HL-60 (cell line): ENCODE data around the gene LRMDA.

ENCODE experiments used
- DNase-seq, 2 experiments: peaks; one replicate each; pipeline ENCODE4 v3.0.0-alpha.2; 2010 to 2020; ENCODE audit warnings: low read depth in 1 of 2, low spot score in 1 of 2
- H3K27ac ChIP-seq: fragments of 250-450 bp; sonication (Bioruptor Pico); replicated peaks from 2 replicates; pipeline ENCODE4 v1.5.1; 2020; ENCODE audit warnings: mild to moderate bottlenecking, moderate library complexity
- H3K27me3 ChIP-seq: fragments of 250-450 bp; sonication (Bioruptor Pico); 2 replicates; pipeline ENCODE4 v1.5.1; 2021; ENCODE audit warnings: mild to moderate bottlenecking, moderate library complexity; ENCODE audit not compliant: insufficient read depth, poor library complexity, severe bottlenecking
- H3K4me3 ChIP-seq: replicated peaks from 2 replicates; pipeline ENCODE4 v1.5.1; 2011; ENCODE audit warnings: mild to moderate bottlenecking, control low read depth, low read length; ENCODE audit not compliant: insufficient read depth
- GABPA ChIP-seq: IDR thresholded peaks from 2 replicates; pipeline ENCODE4 v1.6.1; 2012; ENCODE audit warnings: low read depth
- POLR2AphosphoS5 ChIP-seq: IDR thresholded peaks from 2 replicates; pipeline ENCODE4 v1.6.1; 2012; ENCODE audit warnings: low read depth
- SPI1 ChIP-seq: IDR thresholded peaks from 2 replicates; pipeline ENCODE4 v1.6.1; 2012; ENCODE audit warnings: low read depth, mild to moderate bottlenecking, borderline replicate concordance
- TF ChIP-seq, protein P1 (sequence below): IDR thresholded peaks from one replicate; pipeline ENCODE4 v1.5.1; 2011; ENCODE audit warnings: low read length, control low read depth, inconsistent platforms; ENCODE audit not compliant: insufficient read depth
- TF ChIP-seq, protein P2 (sequence below): IDR thresholded peaks from 2 replicates; pipeline ENCODE4 v1.6.1; 2012; ENCODE audit warnings: low read depth; ENCODE audit not compliant: insufficient replicate concordance

The LRMDA gene

DNA sequence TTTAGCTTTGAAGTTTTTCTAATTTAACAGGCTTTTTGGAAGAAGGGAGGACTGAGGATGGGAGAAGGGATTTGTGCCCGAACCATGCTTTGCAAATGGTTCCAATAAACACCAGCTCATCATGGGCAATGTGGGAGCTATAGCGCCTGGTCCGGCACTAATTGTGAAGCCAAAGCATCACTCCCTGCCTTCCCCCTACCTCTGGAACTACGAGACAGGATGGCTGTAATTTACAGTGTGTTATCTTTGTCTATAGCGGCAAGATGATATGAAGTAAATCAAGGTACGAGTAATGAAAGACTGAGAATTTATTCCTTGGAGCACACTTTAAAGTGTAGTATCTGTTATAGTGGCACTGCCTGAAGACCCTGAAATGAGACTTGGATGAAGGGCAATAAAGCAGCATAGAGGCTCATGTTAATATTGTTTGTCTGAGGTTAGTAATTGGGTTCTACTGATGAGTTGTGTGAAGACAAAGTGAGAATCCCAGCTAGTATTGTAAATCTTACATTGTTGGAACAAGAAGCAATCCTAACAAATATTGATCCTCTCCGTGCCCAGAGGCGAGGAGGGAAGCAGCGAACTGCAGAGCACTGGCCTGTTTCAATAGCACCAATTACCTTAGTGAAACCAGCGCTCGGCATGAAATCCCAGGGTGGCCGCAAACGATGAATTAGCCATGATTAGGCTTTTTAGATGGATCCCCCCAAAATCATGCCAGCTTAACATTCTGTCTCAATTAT, 507.1 kb downstream of the LRMDA start:
- Histone ChIP-seq H3K4me3 (no peak overlapping the region), H3K27me3 (no peaks in the 10 kb centered on the region), H3K27ac (no peak overlapping the region)
- no peak for DNase-seq
- no peak for TF ChIP-seq SPI1
- no peak for TF ChIP-seq POLR2AphosphoS5
- TF ChIP-seq GABPA: no peak
- TF ChIP-seq, protein P1, sequence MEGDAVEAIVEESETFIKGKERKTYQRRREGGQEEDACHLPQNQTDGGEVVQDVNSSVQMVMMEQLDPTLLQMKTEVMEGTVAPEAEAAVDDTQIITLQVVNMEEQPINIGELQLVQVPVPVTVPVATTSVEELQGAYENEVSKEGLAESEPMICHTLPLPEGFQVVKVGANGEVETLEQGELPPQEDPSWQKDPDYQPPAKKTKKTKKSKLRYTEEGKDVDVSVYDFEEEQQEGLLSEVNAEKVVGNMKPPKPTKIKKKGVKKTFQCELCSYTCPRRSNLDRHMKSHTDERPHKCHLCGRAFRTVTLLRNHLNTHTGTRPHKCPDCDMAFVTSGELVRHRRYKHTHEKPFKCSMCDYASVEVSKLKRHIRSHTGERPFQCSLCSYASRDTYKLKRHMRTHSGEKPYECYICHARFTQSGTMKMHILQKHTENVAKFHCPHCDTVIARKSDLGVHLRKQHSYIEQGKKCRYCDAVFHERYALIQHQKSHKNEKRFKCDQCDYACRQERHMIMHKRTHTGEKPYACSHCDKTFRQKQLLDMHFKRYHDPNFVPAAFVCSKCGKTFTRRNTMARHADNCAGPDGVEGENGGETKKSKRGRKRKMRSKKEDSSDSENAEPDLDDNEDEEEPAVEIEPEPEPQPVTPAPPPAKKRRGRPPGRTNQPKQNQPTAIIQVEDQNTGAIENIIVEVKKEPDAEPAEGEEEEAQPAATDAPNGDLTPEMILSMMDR: no peak
- TF ChIP-seq, protein P2, sequence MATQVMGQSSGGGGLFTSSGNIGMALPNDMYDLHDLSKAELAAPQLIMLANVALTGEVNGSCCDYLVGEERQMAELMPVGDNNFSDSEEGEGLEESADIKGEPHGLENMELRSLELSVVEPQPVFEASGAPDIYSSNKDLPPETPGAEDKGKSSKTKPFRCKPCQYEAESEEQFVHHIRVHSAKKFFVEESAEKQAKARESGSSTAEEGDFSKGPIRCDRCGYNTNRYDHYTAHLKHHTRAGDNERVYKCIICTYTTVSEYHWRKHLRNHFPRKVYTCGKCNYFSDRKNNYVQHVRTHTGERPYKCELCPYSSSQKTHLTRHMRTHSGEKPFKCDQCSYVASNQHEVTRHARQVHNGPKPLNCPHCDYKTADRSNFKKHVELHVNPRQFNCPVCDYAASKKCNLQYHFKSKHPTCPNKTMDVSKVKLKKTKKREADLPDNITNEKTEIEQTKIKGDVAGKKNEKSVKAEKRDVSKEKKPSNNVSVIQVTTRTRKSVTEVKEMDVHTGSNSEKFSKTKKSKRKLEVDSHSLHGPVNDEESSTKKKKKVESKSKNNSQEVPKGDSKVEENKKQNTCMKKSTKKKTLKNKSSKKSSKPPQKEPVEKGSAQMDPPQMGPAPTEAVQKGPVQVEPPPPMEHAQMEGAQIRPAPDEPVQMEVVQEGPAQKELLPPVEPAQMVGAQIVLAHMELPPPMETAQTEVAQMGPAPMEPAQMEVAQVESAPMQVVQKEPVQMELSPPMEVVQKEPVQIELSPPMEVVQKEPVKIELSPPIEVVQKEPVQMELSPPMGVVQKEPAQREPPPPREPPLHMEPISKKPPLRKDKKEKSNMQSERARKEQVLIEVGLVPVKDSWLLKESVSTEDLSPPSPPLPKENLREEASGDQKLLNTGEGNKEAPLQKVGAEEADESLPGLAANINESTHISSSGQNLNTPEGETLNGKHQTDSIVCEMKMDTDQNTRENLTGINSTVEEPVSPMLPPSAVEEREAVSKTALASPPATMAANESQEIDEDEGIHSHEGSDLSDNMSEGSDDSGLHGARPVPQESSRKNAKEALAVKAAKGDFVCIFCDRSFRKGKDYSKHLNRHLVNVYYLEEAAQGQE: no peak

DNA sequence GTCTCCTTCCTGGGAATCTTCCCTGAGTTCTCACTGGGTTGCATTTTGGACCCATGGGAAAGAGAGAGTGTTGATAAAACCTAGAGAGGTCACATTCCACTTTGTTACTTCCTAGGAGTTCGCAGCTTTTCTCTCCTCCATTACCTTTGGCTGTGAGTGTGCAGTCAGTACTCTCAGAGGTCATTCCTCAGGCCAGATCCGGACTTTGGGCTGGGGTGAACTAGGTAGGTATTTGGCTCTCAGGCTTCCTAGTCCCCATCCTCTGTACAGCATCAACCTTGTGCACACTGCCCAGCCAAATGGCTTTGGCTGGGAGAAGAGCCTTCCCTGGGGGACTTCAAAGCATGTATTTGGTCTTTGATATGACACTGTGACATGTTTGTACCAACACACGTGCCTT, 508.1 kb downstream of the LRMDA start:
- DNase-seq: no peak
- Histone ChIP-seq H3K4me3 (no peak overlapping the region), H3K27me3 (no peaks in the 10 kb centered on the region), H3K27ac (no peak overlapping the region)
- TF ChIP-seq GABPA (no peak), SPI1 (no peak), POLR2AphosphoS5 (no peak)
- TF ChIP-seq, protein P2: no peak
- TF ChIP-seq, protein P1: no peak

DNA sequence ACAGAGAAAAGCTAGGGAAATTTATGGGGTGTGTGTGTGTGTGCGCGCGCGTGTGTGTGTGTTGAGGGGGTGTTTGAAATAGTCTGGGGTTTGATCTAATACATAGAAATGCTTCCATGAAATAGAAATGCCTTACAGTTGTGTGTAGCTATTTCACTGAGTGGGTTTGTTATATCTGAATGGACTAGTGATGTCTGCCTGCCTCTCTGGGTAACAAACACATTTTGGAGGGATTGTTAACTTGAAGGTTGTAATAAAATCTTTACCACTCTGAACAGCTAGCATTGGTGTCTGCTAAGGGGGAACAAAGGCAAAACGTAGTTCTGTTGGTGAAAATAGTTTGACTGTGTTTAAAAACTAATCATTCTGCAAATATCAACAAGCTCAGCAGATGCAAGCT, 509.3 kb downstream of the LRMDA start:
- Histone ChIP-seq H3K27ac (no peak overlapping the region), H3K4me3 (no peak overlapping the region), H3K27me3 (no peaks in the 10 kb centered on the region)
- DNase-seq: no peak
- TF ChIP-seq, protein P1: no peak
- TF ChIP-seq SPI1: no peak
- no peak for TF ChIP-seq GABPA
- TF ChIP-seq POLR2AphosphoS5: no peak
- TF ChIP-seq, protein P2: no peak
